ENCODE results near the gene CBX4.

Gene CBX4

DNA sequence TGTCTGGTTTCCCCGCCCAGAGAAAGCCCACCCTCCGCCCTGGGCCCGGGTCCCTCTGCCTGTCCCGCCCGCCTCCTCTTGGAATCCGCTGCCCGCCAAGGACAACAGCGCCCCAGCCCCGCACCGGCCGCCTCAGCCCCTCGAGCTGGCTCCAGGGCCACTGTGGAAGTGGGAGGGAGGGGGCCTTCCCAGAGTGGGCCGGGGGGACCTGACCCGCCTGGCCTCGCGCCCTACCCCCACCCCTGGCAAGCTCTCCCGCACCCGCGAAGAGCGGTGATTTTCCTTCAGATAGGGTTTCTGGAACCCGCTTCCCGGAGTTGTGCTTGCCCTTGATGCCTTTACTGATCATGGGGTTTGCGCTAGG lies 40.1 kb downstream of the CBX4 start:
- no peak for DNase-seq (ENCODE audit: low read depth in 2 of 2)

DNA sequence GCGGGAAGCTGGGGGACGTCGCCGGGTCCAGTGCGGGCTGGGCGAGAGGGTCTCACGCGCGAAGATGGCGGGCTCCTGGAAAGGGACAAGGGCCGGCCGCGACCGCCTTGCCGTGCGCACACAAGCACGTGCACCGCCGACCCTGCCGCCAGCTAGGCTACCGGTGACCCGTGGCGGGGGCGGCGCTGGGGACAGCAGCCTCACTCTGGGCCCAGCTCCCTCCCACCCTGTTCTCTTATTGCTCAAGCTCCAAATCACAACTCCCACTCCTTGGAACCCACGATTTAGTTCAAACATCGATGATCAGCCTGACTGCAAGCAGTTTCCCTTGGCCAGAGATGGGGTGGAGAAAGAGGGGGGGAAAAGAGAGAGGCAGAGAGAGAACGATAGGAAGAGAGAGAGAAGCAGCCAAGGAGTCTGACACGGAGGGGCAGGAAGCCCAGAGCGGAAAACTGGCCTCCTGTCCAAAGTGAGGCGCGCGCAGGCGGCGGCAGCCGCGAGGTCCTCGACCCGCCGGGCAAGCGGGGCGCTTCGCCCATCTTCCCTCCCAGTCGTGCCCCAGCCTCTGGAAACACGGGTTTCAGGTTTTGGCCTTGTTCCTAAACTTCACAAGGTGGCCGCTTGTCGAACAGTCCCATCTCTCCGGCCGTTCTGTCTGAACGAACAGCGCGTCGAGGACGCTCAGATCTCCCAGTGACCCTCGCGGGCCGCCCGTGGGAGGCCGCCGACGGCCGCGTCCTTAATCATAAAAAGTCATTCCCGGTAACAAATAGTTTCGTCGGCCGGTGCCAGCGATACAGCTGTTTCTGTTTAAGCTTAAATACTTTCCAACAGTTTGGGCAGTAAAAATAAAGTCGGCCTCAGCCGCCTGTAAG lies 40.7 kb downstream of the CBX4 start:
- DNase-seq (ENCODE audit: low read depth in 2 of 2), result no peak

- DNase-seq (ENCODE audit: low read depth in 2 of 2), result no peak
Observed at GRCh38 chr17:79797492-79798298, 41.5 kb downstream of the CBX4 start.

DNA sequence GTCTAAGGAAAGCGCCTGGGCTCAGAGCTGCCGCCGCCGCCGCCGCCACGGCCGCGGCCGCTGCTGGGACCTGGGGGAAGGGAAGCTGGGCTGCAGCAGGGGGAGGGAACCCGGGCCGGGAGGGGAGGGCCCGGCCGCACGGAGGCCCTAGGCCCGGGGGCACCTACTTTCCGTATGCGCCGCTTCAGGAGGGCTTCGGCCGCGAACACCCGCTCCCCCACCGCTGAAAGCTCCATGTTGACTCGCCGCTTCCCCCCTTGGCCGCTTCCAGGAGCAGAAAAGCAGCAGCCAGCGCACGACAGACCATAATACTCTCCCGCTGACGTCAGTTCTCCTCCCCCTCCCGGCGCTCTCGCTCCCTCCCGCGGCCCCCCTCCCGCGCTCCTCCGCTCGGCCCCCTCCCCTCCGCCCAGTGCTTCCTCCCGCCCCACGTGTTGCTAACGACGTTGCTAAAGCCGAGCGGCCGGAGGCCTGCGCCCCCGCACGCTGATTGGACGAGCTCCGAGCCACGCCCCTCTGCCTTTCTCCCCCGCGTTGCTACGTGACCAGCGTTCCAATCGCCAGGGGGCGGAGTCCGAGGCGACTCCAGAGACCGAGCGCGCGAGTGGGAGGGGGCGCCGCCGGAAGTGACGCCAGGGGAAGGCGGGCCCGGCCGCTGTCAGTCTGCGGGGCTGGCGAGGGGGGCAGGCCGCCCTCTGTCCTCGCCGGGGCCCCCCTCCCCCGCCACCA lies 42.3 kb downstream of the CBX4 start, which contains the start of gene CBX8:
TSS of gene CBX8 (minus strand) at position 315 of the 729 bp plus-strand sequence. CDS start at position 236, 79 bp downstream.
- DNase-seq (ENCODE audit: low read depth in 2 of 2), result peak; percentile 98

GRCh38 chr17:79796444-79796762 lies 42.8 kb downstream of the CBX4 start:
- no peak for DNase-seq (ENCODE audit: low read depth in 2 of 2)

GRCh38 chr17:79795795-79796443 lies 43.3 kb downstream of the CBX4 start:
- DNase-seq (ENCODE audit: low read depth in 2 of 2), result no peak

DNA sequence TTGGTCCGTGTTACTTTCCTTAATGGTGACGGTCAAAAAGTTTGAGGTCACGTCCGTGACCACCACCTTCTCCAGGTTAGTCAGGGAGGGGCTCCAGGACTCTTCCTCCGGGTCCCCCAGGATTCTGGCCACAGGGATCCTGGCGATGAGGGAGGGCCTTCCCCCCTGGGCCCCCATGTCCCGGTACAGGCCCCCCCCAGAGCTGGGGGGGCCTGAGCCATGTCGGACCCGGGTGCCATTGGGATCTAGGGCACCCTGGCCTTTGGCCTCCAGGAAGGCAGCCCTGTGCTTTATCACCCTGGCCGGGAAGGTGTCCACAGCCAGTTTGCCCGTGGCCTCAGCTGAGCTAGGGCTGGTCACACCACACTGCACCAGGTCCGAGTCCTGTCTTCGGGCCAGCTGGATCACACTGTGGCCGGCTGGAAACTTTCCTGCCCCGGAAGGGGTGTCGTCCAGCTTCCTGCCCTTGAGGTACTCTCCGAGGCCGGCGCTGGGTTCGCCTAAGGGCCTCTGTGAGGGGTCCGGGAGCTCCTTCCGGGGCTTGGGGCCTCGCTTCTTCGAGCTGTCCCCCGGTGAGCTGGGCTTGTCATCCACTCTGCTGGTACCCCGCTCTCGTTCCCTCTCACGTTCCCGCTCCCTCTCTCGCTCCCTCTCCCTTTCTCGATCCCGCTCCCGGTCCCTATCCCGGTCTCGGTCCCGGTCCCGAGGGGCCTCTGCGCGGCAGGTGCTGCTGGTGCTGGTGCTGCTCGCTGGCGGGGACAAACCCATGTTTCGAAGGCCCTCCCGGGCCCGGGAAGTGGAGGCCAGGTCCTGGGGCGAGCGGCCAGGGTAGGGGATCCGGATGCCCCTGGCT lies 44.4 kb downstream of the CBX4 start:
- no peak for DNase-seq (ENCODE audit: low read depth in 2 of 2)

GRCh38 chr17:79793924-79794304 lies 45.3 kb downstream of the CBX4 start:
- DNase-seq (ENCODE audit: low read depth in 2 of 2), result no peak

- no peak for DNase-seq (ENCODE audit: low read depth in 2 of 2)
Observed at GRCh38 chr17:79792984-79793923, 46.0 kb downstream of the CBX4 start.

GRCh38 chr17:79792341-79792871 lies 46.8 kb downstream of the CBX4 start:
- DNase-seq (ENCODE audit: low read depth in 2 of 2), result no peak

- DNase-seq (ENCODE audit: low read depth in 2 of 2), result no peak
Observed at GRCh38 chr17:79791735-79792161, 47.5 kb downstream of the CBX4 start.

- DNase-seq (ENCODE audit: low read depth in 2 of 2), result no peak
Observed at GRCh38 chr17:79790805-79791734, 48.2 kb downstream of the CBX4 start.

DNA sequence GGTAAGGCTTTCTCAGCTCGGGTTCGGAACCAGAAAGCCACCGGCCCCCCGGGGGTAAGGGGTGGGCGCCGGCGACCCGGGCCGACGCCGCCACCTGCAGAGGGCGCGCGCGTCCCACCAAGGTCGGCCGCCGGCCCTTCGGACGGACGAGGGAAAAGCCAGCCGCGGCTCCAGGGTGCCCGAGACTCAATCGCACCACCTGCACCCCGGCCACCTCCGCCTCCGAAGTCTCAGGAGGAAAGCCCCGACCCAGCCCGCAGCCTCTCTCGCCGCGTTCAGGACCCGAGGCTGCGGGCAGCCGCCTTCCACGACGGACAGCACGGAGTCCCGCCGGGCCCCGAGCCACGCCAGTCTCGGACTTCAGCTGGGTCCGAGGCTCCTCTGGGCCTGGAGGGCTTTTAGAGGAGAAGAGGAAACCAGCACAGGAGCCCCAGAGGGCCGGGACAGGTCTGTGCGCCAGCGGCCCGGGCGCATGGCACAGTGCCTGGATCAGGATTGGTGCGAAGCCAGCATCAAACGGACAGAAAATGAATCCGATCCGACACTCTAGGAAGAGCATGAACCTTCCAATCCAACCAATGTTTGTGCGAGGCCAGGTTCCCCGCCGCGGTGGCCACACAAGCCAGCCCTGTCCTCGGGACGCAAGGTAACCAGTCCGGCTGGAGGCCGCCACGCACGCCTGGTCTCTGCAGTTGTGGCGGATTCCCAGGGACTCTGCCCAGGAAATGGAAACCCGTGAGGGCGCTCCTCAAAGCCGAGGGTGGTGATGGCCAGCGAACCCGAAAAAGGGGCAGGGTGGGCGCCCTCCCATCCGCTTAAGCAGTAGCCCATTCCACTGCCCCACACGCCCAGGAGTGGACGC lies 49.1 kb downstream of the CBX4 start:
- DNase-seq (ENCODE audit: low read depth in 2 of 2), result no peak

DNA sequence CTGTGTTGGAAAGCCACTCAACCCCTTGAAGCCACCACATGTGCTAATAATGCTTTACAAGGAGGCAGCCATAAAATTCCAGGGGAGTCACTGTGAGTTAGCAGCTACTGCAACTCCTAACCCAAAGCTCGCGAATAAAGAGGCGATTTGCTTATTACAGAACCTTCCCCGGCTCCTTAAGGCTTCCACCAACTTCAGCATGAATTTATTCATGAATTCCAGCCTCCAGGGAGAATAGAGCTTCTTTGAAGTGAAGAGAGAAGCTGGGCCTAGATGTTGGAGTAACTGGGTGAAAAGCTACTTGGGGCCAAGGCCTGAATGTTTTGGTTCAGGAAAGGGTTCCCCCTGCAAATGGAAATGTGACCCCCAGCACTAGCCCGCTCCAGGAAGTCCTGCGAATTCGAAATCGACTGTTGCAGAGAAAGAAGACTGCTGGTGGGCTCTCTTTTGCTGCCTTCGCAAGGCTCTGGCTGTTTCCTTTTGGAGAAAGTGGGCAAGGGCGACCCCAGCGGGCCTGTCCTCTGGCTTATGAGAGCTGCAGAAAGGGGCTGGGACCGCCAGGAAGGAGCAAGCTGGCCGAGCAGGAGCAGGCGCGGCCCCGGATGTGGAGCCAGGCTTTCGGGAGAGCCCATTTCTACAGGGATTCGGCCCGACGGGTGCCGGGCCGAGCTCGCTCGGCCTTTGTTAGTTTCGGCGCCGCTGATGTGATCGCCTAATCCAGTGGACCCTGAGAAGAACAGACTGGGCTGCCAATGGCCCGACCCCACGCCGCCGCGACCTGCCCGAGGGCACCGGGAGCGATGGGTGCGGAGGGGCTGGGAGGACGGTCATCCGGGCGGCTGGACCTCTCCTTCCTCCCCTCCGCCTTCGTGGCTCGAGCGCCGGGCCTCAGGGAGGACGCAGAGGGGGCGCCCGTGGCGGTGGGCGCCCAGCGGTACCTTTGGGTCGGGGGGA lies 50.0 kb downstream of the CBX4 start:
- no peak for DNase-seq (ENCODE audit: low read depth in 2 of 2)

- DNase-seq (ENCODE audit: low read depth in 2 of 2), result no peak
Observed at GRCh38 chr17:79788455-79788854, 50.8 kb downstream of the CBX4 start.

- DNase-seq (ENCODE audit: low read depth in 2 of 2), result no peak
Observed at GRCh38 chr17:79786930-79787643, 52.2 kb downstream of the CBX4 start.
